Nephron (organoid): ENCODE results near the gene ABCA13.

Experiments
- H3K27ac Mint-ChIP-seq, 3 experiments: 2 replicates each; pipeline ENCODE4 v1.8.0; 2020; ENCODE audit warnings: mixed read lengths in 3 of 3, mild to moderate bottlenecking in 2 of 3, moderate library complexity in 1 of 3
- H3K27me3 Mint-ChIP-seq: 2 replicates; pipeline ENCODE4 v1.8.0; 2021; ENCODE audit warnings: low read depth, mild to moderate bottlenecking, moderate library complexity, mixed read lengths
- H3K36me3 Mint-ChIP-seq: 2 replicates; pipeline ENCODE4 v1.8.0; 2020; ENCODE audit warnings: low read depth, mixed read lengths
- H3K4me1 Mint-ChIP-seq: 2 replicates; pipeline ENCODE4 v1.8.0; 2020; ENCODE audit warnings: mixed read lengths
- H3K4me3 Mint-ChIP-seq, 3 experiments: 2 replicates each; pipeline ENCODE4 v1.8.0; 2020; ENCODE audit warnings: mild to moderate bottlenecking in 3 of 3, mixed read lengths in 3 of 3, moderate library complexity in 2 of 3
- H3K9me3 Mint-ChIP-seq: 2 replicates; pipeline ENCODE4 v1.8.0; 2020; ENCODE audit warnings: mixed read lengths
- TF ChIP-seq, protein P1 (sequence below), 3 experiments: fragments of 200-600 bp; sonication (generic); IDR thresholded peaks; one replicate each; pipeline ENCODE4 v1.5.0; 2021; ENCODE audit warnings: antibody characterized with exemption in 3 of 3; ENCODE audit not compliant: unreplicated experiment in 3 of 3

The ABCA13 gene

DNA sequence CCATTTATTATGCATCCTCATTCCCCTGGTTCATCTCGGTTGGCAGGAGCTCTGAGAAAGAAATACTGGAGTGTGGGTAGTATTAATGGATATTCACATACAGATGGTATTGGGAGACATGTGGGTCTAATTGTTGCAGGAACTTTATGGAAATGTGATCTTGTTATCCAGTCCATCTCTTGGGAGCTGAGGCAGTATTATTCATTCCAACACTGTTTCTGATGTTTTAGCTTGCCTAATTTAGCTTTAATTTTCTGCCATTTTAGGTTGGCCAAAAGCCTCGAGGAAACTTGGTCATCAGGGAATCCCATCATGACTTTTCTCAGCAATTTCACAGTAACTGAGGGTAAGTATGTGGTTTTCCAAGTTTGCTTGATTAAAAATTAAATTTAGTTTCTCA, 125.7 kb downstream of the ABCA13 start:
- Mint-ChIP-seq H3K4me3 (no peak overlapping the region), H3K27ac (no peak overlapping the region), H3K27me3 (no peaks in the 10 kb centered on the region), H3K36me3 (no peaks in the 10 kb centered on the region), H3K9me3 (no peaks in the 10 kb centered on the region), H3K4me1 (peaks cover 12% of the 10 kb centered on the region)
- TF ChIP-seq, protein P1, sequence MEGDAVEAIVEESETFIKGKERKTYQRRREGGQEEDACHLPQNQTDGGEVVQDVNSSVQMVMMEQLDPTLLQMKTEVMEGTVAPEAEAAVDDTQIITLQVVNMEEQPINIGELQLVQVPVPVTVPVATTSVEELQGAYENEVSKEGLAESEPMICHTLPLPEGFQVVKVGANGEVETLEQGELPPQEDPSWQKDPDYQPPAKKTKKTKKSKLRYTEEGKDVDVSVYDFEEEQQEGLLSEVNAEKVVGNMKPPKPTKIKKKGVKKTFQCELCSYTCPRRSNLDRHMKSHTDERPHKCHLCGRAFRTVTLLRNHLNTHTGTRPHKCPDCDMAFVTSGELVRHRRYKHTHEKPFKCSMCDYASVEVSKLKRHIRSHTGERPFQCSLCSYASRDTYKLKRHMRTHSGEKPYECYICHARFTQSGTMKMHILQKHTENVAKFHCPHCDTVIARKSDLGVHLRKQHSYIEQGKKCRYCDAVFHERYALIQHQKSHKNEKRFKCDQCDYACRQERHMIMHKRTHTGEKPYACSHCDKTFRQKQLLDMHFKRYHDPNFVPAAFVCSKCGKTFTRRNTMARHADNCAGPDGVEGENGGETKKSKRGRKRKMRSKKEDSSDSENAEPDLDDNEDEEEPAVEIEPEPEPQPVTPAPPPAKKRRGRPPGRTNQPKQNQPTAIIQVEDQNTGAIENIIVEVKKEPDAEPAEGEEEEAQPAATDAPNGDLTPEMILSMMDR (IDR thresholded peaks at IDR 0.05; ENCODE audit: unreplicated experiment in 3 of 3), result no peak

DNA sequence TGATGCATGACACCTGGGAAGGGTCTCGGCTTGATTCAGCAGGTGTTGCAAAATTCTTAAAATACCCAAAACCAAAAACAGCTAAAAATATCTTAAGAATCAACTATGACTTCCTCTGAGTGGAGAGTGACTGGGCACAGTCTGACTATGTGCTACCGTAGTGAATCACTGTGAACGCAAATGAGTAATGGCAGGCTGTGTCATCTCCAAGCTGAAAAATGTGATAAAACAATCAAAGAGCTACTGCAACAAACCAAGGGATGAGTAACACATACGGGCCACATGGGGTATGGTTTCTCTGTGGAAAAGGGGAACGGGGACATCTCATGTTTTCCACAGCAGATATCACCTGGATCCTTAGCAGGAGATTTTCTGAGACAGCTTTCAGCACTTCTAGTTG, 127.5 kb downstream of the ABCA13 start:
- no peak overlapping the region for H3K27ac Mint-ChIP-seq
- H3K27me3 Mint-ChIP-seq, result no peaks in the 10 kb centered on the region
- no peaks in the 10 kb centered on the region for H3K36me3 Mint-ChIP-seq
- H3K9me3 Mint-ChIP-seq, result no peaks in the 10 kb centered on the region
- TF ChIP-seq, protein P1 (IDR thresholded peaks at IDR 0.05; ENCODE audit: unreplicated experiment in 3 of 3), result no peak
- H3K4me3 Mint-ChIP-seq, result no peak overlapping the region
- H3K4me1 Mint-ChIP-seq, result peaks cover 12% of the 10 kb centered on the region

DNA sequence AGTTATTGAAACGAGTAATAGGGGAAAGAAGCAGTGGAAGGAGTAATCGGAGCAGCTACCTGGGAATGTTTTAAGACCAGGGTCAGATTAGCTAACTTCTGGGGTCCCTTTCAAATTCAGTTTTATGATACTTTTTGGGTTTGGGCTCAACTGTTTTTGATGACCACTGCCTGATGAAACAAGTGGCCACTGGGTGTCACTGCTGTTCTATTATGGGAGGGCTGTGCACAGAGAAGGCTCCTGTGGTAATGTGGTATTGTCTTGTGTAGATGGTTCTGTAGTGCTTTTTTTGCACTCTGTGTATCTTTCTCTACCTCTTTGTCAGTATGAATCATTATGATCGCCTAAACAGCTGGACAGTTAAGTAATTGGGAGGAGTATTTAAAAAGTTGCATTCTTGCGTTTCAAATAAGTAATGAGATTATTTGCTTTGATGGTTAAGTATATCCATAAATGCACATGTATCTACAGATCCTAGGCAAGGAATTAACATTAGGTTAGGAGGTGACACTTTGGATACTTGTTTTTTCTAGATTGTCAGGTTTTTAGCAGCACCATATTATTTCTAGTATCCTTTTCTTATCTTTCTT, 128.4 kb downstream of the ABCA13 start:
- Mint-ChIP-seq H3K27ac (no peak overlapping the region), H3K4me1 (peaks cover 12% of the 10 kb centered on the region)
- TF ChIP-seq, protein P1 (IDR thresholded peaks at IDR 0.05; ENCODE audit: unreplicated experiment in 3 of 3), result peak; percentile 81 to 83 (median 81)

DNA sequence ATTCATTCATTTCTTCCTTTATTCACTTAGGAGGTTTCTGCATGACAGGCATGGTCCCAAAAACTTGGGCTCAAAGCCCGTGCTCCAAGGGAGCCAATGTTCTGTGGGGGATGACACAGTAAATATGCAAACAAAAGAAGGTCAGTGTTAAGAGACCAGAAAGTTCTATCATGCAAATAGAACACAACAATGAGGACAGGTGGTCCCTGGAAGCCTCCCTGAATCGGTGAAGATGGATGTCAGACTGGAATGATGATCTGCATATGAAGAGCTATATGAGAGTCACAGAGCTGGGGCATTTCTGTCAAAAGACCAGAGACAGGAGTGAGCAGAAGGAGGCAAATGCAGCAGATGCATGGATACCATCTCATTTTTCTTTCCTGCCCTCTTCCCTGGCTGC, 129.0 kb downstream of the ABCA13 start:
- no peaks in the 10 kb centered on the region for H3K36me3 Mint-ChIP-seq

More for the DNA sequence above, 128.4 kb downstream of the ABCA13 start:
- Mint-ChIP-seq H3K27me3 (no peaks in the 10 kb centered on the region), H3K36me3 (no peaks in the 10 kb centered on the region), H3K9me3 (no peaks in the 10 kb centered on the region), H3K4me3 (no peak overlapping the region)

DNA sequence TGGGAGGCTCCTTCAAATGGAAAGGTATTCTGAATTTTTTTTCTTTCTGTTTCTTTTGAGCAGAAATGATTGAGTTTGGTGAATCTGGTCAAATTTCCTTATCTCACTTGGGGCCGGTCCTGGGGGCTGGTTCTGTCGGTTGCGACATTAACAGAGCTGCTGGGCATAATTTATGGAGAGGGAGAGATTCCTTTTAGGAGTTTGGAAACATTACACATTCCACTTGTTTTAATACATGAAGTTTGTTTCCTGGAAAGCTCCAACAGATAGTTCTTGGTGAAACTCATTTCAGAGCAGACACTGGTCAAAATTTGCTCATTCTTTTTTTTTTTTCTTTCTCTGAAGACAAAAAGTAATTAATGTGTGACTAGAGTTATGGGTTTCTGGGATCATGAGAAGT, 129.9 kb downstream of the ABCA13 start:
- TF ChIP-seq, protein P1 (IDR thresholded peaks at IDR 0.05; ENCODE audit: unreplicated experiment in 3 of 3), result no peak
- Mint-ChIP-seq H3K36me3 (no peaks in the 10 kb centered on the region), H3K4me3 (no peak overlapping the region), H3K9me3 (no peaks in the 10 kb centered on the region), H3K27ac (peak overlapping the region in 1 of 3 experiments; percentile 31), H3K27me3 (no peaks in the 10 kb centered on the region), H3K4me1 (peaks cover 12% of the 10 kb centered on the region)

More for the DNA sequence above, 129.0 kb downstream of the ABCA13 start:
- H3K27ac Mint-ChIP-seq, result no peak overlapping the region
- no peaks in the 10 kb centered on the region for H3K27me3 Mint-ChIP-seq
- H3K4me3 Mint-ChIP-seq, result no peak overlapping the region
- TF ChIP-seq, protein P1 (IDR thresholded peaks at IDR 0.05; ENCODE audit: unreplicated experiment in 3 of 3), result no peak
- H3K4me1 Mint-ChIP-seq, result peaks cover 12% of the 10 kb centered on the region
- no peaks in the 10 kb centered on the region for H3K9me3 Mint-ChIP-seq

DNA sequence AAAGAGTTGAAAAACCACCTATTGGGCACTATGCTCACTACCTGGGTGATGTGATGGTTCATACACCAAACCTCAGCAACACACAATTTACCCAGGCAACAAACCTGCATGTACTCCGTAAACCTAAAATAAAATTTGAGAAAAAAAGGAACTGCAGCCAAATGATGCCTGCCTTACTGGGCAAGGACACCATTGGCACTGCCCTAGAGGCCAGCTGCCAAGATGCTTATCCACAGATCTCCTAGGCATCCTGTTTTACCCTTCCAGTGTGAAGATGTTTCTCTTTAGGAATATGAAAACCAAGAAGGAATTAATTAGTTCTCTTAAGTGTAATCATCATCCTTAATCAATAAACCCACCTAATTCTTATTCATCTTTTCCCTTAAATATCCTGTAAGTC, 133.4 kb downstream of the ABCA13 start:
- no peak overlapping the region for H3K27ac Mint-ChIP-seq
- TF ChIP-seq, protein P1 (IDR thresholded peaks at IDR 0.05; ENCODE audit: unreplicated experiment in 3 of 3), result no peak
- H3K4me1 Mint-ChIP-seq, result peaks cover 10% of the 10 kb centered on the region
- no peaks in the 10 kb centered on the region for H3K36me3 Mint-ChIP-seq
- H3K4me3 Mint-ChIP-seq, result no peak overlapping the region
- H3K9me3 Mint-ChIP-seq, result no peaks in the 10 kb centered on the region
- H3K27me3 Mint-ChIP-seq, result no peaks in the 10 kb centered on the region
